Ramos (cell line): ENCODE results near the gene CCBE1.

Experiments
- in situ Hi-C: fragments of 300-500 bp; cut with MboI; formaldehyde crosslinking; loops from one replicate; pipeline ENCODE4 v1.14.3; 2022; ENCODE audit warnings: low sequenced_read_pairs; ENCODE audit not compliant: unreplicated experiment

The CCBE1 gene

DNA sequence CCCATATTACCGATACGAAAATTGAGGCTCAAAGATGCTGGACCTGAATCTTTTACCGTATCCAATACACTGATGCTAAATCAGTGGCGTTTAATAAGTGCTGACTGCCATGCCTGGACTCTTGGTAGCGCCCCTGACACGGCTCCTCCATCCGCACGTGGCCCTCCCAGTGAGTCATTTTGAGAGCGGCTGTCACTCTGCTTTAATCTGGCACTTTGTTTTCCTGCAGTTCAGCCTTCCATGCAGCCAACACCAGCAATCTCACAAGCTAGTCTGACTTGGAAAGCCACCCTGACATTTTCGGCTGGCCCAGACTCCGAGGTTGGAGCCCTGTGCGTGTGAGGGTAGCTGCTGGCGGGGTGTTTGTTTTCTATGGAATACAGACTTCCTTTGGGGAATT is 183.0 kb downstream of the CCBE1 start:
- in situ Hi-C loops: no loop called here

DNA sequence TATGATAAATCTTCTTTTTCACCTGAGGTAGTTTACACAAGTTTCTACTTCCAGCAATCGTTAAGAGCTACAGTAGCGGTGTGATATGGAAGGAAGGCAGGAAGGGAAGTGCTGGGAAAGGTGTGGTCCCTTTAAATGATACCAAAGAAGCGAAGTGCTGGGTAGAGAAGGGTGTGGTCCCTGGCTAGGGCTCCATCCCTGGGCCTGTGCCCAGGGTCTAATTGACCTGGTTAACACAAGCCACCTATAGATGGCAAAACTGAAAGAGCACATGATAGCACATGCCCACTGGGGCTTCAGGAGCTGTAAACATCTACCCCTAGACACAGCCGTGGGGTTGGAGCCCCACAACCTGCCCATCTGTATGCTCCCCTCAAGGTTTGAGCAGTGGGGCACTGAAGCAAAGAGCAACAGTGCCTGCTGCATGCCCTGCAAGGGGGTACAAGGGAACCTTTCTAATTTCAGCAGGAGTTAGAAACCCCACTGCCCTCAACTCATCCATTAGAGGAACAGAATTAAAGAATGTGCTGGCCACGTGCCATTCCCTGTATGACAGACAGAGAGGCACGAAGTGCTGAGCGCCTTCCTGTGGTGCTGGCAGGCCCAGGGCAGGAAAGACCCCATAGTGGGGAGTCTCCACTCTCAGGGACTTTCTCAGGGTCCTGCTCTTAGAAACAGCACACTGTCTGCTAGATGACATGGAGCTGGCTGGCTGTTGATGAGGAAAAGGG is 185.0 kb downstream of the CCBE1 start:
- in situ Hi-C loops: no loop called here

DNA sequence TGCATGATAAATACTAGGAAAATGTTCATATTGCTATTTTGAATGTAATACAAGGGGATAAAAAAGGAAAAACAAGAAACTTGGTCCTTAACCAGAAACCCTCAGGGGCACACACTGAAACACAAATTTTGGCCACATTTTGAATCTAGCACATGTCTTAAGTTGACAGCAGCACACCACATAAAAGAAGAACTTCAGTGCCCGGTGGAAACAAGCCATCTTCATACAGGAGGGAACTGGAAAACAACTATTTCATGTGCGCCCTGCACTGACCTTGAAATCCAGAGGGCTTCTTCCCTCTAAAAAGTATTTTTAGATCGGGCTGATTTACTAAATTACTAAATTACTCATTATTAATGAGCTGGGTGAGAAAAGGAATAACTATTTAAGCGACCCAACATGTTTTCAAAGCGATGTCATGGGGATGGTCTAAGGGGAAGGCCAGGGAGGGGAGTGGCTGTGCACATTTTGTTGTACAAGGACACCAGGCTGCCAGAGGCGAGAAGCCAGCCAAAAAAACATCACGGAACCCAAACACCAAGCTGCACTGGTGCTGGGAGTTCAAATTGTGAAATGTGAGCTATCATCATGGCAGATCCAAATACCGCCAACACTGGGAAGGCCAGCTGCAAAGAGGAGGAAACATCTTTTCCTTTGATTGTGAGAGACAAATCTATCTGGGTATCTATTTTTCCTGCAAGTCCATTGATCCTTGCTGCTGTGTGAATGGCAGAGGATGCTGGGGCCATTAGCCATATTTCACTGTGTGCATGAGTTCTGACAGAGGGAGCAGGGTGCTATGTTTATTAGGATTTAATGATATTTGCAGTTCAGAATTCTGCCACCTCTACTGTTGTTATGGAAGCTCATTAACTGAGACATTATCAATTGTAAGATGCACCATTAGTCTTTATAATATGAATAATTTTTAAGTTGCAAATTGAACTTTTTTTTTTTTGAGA is 187.5 kb downstream of the CCBE1 start:
- in situ Hi-C loops: no loop called here

DNA sequence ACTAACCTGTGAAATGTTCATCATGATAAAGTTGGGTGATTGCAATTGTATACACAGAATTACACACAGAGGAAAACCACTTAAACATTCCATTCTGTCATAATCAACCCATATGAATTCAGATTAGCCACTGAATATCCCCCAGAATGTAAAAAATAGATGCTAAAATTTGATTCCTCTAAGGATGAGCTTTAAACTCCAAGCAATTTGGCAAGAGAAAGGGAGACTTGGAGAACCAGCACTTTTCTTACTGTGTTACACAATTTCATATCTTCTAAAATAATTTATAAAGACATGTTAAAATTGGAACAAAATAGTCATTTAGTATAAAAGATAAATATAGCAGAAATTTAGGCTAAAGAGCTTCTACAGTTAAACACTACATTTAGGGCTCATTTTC is 191.9 kb downstream of the CCBE1 start:
- in situ Hi-C loops: no loop called here

DNA sequence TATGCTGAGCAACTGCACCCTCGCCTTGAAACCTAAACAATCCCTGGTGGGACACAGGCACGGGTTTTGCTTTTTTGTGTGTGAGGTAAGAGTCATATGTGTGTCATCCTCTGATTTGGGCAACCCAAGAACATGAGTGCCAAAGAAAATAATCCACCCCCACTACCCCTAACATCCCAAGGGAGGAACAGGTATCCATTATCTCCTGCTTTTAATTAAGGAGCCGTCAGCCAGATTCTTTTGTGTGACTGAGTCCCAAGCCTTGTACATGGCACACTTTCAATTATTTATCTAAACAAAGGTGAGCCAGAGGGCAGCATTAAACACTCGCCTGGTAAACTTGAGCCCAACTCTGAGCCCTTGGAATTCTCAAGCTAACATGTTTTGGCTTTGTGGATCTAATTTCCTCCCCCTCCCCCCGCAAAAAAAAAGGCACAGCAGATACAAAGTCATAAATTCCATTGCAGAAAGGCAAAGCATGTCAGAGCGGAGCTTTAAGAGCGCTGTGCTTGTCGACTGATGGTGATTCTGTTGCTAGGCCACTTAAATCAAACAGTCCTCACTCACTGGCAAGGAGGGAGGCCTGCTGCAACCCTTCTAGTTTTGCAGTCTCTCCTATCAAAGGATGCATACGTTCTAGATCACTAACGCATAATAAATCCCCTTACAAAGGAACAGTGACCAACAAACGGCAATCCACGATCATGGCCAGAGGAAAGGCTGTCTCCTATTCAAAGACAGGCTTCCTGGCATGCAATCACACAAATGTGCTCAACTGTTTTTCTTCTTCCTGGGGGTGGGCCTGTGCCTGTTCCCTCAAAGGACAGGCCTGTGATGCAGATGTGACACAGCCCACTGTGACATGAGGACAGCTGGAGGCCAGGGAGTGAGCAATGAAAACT is 194.7 kb downstream of the CCBE1 start:
- in situ Hi-C loops: no loop called here

DNA sequence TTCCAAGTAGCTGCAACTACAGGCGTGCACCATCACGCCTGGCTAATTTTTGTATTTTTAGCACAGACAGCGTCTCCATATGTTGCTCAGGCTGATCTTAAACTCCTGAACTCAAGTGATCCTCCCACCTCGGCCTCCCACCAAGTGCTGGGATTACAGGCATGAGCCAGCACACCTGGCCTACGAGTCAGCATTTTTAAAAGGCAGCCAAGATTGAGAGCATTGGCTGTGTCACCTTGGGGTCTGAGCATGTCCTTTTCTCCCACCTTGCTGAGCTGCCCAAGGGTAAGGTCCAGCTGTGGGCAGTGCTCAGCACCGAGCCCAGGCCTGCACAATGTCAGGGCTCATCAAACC is 195.3 kb downstream of the CCBE1 start:
- in situ Hi-C loops: no loop called here

DNA sequence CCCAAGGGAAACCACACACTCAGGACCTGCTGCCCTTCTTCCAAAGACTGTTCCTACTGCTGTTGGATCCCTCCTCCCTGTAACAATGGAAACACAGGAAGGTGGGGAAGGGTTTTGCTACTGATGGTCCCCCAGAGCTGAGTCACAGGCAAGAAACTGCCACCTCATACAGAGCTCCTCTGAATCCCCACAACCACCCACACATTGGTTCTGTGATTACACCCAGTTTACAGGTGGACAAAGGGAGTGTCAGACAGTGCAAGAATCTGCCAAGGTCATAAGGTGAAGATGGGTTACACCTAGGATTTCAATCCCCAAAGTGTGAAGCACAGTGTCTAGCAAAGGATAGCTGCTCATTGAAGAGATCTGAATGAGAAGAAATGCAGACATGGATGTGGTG is 196.5 kb downstream of the CCBE1 start:
- in situ Hi-C loops: no loop called here

DNA sequence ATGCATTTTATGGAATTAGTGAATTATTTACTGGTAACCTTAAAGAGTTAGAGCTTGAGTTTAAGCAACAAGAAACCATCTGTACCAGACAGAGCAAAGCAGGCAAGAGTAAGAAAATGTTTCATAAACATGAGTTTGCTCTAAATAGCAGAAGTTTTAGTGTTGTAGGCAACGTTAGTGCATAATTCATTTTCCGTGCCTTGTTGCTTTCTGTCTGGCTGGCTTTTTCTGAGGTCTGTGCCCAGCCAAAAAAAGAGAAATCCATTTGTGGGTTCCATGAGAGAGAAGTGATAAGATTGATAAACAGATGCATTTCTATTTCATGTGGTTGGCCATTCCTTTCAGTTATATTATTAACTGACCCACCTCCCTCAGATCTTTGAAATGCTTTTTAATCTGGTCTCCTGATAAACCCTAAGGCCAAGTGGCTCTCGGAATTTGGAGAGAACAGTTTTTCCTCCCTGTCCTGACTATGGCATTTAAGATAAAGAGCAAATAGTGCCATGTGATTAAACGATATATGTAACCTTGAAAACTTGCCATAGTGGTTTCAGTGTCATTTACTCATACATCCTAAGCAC is 198.6 kb downstream of the CCBE1 start:
- in situ Hi-C loops: no loop called here

DNA sequence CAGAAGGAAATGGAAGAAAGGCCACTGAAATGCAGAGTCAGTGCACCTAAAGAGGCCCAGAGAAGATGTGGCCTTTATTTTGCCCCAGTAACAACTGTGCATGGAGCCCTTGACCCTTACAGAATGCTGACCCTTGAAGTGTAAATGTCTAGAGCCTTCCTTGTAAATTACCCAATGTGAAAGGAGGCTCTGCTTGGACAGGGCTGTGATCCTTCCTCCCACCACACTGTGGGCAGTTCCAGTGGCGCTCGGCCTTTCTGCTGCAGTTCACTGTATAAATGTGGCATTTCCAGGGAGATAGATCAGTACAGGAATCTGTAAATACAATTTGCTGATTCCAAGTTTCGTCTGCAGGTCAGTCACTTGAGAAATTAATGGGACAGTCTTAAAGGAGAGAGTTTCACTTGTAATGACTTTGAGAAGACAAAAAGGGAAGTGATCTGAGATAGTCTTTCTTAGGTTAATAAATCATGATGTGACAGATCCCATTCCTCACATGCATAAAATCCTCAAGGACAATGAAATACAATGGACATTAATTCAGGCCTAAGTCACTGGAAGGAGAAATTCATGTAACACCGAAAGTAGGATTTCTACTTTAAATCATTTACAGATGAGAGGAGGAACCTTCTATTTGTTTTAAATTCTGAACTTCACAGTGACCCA is 204.3 kb downstream of the CCBE1 start:
- in situ Hi-C loops: no loop called here

DNA sequence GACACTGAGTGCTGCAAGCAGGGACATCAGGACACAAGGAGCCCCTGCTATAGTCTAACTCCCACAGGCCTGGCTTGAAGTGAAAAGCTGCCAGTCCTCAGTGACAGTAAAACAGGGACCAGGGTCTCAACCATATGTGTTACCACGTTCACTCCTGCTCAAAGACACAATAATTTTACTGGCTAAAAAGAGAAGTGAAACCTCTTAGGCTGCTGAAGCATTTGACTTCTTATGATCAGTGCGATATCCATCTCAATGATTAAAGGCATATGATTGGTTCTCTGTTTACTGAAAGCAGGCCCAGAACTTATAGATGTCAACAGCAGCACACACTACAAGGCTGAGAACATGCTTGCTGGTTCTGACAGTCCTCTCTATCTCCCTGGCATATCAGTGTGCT is 208.3 kb downstream of the CCBE1 start:
- in situ Hi-C loops: no loop called here

DNA sequence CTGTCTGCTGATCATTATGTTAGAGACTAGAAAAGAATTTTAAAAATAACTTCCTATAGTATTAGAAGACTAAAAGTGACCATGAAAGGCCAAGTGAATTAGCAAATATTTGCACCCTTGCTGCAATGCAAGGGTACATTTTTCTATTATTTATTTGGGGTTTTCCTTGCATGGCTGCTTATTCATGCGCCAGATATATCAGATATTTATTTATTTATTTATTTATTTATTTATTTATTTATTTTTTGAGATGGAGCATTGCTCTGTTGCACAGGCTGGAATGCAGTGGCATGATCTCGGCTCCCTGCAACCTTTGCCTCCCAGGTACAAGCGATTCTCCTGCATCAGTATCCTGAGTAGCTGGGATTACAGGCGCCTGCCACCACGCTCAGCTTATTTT is 211.8 kb downstream of the CCBE1 start:
- in situ Hi-C loops: no loop called here

DNA sequence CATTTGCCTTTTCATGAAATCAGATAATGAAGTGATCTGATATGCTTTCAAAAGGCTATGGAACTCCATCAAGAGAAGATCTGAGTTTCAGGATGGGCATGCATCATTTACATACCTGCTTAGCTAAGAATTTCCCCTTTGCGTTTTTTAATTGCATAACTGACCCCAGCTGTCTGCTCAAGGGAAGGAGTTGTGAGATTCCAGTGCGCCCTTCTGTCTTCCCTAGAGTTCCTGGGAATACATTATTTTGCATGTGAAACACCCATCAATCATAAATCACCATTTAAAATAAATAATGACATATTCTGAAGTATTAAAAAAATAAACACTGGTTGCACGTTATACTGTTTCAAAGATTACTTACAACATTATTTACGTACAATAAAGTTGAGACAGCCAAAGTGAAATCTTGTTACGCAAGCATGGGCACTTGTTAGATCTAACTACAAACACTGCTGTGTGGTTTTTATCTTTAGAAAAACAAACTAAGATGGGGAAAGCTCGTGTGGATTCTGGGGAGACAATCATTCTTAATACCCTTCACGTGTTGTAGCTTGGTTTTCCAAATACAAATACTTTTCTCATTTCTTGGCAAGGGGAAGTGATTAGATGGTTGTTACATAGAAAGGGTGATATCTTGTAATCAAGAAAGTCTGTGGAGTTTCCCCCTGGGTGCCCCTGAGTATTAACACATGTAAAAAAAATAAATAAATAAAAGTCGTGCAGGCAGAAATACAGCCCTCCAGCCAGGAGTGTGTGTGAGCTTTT is 212.5 kb downstream of the CCBE1 start:
- in situ Hi-C loops: no loop called here

DNA sequence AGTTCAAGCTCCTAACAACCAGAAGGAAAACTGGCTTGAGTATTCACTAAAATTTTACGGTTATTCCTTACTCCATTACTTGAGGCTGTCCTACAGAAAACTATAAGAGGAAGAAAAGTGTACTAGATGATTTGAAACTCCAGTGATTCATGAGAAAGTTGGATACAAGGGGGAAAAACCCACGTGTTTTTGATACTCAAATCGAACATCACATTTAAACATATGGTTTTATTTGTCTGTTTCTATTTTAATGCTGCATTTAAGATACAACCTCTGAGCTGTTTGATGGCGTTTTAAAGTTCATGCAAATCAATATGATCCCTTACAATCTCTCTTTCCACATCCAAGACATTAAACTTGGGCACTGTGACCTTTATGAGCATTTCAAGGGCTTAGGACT is 213.1 kb downstream of the CCBE1 start:
- in situ Hi-C loops: no loop called here

DNA sequence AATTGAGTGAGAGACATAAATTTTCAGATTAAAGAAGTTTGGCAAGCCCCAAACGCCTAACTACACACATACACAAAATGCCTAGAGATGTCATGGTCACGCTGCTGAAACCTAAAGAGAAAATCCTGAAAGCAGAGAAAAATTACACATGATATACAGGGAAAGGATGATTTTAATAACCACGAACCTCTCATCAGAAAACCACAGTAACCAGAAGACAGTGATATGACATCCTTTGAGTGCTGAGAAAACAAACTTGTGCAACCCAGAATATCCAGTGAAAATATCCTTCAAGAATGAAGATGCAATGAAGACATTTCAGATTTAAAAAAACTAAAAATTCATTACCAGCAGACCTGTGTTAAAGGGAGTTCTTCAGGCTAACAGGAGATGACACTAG is 215.8 kb downstream of the CCBE1 start:
- in situ Hi-C loops: no loop called here

DNA sequence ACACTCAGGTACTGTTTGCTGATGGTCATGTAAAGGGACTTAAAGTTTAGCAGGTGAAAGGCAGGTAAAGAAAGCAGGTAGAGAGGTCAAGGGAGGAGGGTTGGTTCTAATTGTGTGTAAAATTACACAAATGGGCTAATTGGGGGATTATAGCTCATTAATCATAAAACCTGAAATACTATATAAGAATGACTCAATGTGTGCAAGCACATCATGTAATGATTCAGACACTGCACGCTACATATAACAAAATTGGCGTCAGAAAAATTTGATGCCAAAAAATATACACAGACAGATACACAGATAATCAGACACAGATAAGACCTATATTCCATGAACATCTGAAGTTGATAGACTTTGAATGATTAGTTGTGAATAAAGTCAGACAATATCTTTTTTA is 217.4 kb downstream of the CCBE1 start:
- in situ Hi-C loops: no loop called here

DNA sequence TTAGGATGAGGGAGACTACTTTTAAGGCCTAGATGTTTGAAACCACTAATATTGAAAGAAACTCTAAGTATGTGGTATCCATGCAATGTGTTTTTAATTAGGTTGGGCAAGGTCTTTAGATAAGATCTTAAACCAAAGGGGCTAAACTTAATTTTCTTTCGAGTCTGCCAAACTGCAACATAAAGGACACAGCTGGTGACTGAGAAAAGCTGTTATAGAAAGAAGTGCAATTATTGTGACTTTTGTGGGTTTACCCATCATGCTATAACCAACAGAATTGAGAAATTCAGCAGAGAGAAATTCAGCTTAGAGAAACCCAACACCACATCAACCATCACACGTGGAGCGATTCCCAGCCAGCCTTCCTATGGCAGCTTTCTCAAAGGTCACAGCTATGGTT is 218.6 kb downstream of the CCBE1 start:
- in situ Hi-C loops: no loop called here

DNA sequence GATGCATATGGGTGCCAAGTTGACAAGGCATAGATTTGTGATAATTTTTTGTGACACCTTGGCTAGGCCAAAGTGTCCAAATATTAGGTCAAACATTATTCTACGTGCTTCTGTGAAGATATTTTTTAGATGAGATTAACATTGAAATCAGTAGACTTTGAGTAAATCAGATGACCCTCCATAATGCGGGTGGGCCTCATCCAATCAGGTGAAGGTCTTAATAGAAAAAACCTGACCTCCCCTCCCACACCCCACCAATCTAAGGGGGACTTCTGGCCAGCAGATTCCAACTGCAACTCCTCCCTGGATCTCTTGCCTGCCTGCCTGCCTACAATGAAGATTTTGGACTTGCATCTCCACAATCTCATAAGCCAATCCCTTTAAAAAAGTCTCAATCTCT is 219.4 kb downstream of the CCBE1 start:
- in situ Hi-C loops: no loop called here

DNA sequence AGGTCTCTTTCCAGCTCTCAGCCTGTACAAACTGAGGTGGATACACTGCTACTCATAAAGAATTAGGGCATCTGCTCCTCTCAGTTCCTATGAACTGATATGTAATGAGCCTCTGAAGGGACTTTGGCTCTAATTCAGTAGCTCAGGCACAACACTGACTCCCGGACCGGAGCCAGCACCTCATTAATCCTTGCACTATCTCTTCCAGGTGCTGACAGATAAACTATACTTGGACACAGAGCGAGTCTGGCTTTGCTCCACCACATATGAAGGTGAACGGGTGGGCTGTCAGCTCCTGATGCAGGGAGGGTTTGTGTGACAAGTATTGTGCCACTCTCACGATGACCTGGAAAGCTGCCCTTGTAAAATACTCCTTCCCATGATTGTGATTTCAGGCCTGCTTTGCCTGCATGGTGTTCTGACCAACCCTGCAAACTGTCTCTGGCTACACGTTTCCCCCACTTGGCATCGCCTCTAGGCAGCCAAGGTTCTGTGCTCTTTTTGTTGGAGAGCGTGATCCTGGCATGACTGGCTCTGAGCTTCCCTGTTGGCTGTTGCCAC is 226.6 kb downstream of the CCBE1 start:
- in situ Hi-C loops: no loop called here
